GM12873 (cell line): ENCODE results near the gene ACTL6B.

Source experiments
- TF ChIP-seq, protein P1 (sequence below): IDR thresholded peaks from 2 replicates; pipeline ENCODE4 v1.5.1; 2012; ENCODE audit warnings: low read depth, mild to moderate bottlenecking, moderate library complexity, low read length, control low read depth; ENCODE audit not compliant: insufficient read depth; ENCODE audit errors: missing control alignments

Gene ACTL6B

DNA sequence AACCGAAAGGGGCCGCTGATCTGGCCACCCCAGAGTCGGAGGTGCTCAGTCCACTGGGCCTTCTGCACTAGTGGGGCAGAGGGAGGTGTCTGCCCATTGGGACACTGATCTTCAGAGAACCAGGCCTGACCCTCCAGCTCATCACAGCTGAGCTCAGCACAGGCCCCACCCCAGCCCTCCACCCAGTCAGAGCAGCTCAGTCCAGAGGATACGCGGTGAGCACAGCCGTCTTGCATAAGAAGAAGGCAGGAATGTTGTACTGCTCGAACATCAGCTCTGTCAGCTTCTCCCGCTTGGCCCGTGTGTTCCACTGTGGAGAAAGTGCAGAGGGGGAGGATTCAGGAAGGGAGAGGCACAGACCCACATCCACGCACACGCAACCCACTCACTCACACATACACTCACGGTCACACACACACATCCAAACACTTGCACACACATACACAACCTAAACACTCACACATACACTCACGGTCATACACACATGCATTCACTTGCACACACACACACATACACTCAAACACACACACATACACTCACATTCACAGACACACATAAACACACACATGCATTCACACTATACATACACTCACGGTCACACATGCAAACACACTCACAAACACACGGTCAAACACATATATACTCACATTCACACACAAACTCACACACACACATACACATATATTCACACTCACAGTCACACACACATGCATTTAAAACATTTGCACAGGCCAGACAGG, 6.3 kb downstream of the ACTL6B start:
- TF ChIP-seq, protein P1, sequence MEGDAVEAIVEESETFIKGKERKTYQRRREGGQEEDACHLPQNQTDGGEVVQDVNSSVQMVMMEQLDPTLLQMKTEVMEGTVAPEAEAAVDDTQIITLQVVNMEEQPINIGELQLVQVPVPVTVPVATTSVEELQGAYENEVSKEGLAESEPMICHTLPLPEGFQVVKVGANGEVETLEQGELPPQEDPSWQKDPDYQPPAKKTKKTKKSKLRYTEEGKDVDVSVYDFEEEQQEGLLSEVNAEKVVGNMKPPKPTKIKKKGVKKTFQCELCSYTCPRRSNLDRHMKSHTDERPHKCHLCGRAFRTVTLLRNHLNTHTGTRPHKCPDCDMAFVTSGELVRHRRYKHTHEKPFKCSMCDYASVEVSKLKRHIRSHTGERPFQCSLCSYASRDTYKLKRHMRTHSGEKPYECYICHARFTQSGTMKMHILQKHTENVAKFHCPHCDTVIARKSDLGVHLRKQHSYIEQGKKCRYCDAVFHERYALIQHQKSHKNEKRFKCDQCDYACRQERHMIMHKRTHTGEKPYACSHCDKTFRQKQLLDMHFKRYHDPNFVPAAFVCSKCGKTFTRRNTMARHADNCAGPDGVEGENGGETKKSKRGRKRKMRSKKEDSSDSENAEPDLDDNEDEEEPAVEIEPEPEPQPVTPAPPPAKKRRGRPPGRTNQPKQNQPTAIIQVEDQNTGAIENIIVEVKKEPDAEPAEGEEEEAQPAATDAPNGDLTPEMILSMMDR, result no peak

DNA sequence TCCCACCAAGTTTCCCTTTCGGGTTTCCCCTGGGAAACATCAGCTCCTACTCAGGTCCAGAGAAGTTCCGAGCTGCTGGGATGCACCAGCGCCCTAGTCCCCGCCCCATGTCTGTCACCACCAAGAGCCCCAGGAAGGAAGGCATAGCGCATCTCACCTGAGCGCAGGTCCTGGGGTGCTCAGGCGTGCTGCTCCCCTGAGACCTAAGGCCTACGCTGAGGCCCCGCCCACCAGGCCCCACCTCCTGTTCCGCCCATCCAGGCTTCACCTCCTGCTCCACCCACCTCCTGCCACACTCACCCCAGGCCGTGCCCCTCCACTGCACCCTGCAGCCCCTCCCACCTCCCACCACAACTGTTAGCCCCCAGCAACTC, 13.7 kb downstream of the ACTL6B start:
- TF ChIP-seq, protein P1, result no peak

DNA sequence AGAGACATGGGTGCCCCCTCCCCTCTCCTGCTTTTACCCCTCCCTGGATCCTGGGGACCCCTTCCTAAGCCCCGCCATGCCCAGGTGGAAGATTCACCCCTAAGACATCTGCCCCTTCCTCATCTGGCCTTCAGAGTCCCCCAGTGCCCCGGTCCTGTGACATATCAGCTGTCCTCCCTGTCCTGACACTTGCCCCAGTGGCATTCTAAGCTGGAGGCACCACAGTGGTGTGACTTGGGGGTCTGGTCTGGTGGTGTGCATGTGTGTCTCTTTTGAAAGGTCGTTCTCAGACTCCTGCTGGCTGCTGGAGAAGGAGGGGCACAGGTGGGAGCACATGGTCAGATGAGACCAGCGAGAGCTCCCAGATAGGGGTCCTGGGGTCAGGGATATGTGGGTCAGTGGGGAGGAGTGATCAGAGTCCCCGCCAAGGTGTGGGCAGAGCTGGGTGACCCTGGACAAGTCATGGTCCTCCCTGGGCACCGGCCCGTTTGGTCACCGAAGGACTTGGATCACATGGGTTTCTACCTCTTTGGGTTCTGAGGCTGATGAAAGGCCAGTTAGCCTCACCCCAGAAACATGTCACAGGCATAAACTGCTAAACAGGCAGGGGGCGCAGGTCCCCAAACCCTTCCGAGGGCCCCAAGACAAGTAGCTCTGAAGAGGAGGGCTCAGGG, 14.3 kb downstream of the ACTL6B start:
- TF ChIP-seq, protein P1, result no peak

DNA sequence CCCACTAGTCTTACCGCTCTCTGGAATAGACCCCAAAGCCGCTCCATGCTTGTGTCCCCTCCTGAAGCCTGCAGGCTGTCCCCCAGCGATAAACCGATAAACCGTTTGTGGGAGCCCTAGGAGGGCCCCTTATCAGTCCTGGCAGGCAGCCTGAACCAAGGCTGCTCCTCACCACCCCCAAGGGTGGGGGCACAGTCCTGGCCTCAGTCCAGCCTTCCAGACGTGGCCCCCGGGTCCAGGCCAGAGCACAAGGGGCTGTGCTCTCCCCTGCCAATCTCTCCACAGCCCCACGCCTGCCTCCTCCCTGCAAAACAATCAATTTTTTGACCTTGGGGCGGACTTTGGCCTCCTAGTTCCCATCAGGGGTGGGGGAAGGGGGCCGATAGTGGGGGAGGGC, 14.8 kb downstream of the ACTL6B start, which contains the start of gene TFR2:
TFR2 (minus strand) TSS at position 90 of the 397 bp plus-strand sequence; CDS start at position 47, 43 bp downstream.
- TF ChIP-seq, protein P1, result no peak

DNA sequence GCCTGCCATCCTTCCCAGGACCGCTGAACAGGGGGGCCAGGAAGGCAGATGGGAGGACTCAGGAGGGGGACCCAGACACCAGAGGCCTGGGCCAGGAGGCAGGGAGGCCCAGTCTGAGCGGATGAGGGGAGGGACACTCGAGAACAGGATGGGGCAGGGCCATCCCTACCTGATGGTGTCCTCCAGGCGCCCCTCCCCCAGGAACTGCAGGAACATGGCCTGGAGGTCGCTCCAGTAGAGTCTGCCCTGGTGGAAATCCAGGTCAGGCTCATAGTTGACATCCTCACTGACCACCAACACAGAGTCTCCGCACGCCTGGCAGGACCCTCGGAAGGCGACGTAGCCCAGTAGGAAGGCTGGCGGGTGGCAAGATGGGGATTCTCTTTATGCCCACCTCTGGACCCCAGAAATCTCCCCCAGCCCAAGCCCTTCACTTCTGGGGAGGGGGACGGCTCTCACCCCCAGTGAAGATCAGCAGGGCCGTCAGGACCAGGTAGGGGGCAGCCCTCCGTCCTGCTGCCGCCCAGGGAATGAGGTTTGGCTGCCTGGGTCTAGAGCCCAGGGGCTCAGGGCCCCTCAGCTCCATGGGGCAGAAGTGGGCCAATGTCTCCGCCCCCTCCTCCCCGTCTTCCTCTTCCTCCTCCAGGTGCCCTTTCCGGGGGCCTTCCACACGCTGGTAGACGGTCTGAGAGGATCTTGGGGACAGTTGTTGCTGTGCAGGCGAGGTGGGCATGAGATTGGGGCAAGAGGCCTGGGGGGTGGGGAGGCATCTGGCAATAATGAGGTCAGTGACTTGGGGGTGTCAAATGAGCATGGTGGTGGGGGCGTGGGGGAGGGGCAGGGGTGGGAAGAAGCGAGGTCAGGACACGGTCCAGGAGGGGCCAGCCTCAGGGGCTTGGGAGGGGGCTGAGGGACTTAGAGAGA, 15.5 kb downstream of the ACTL6B start:
- TF ChIP-seq, protein P1, result no peak

DNA sequence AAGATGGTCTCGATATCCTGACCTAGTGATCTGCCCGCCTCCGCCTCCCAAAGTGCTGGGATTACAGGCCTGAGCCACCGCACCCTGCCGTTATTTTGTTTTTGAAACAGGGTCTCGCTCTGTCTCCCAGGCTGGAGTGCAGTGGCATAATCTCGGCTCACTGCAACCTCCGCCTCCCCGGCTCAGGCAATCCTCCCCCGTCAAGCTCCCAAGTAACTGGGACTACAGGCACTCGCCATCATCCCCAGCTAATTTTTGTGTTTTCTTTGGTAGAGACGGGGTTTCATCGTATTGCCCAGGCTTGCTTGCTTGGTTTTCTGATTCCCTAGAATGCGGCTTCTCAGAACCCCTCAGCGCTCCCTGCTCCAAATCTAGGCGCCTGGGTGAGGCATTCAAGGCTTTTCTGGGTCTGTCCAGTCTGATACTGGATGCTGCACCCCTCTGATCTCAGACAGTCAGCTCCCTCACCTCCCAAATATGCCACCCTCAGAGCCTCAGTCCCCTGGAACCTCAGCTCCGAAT, 16.2 kb downstream of the ACTL6B start:
- TF ChIP-seq, protein P1, result no peak
